Spleen (tissue), 11 donors: ENCODE results near the gene TLR6. TPM values are rescaled to one million over a fixed set of nuclear protein-coding genes. Genes with fewer than 3 reads are reported as not detected.

Experiments
- DNase-seq: peaks from one replicate; pipeline ENCODE4 v3.0.0-alpha.2; 2020
- H3K27ac ChIP-seq, 8 donors: fragments of 200-600 bp; sonication (generic) in 7 of 8; 1 replicate in 4 of 8; 2 replicates in 4 of 8; pipeline versions ENCODE4 v1.5.0 to v1.8.0; 2016 to 2021; ENCODE audit warnings: inconsistent platforms in 4 of 8, mild to moderate bottlenecking in 4 of 8, moderate library complexity in 1 of 8
- H3K27me3 ChIP-seq, 7 donors: fragments of 200-600 bp; sonication (generic) in 6 of 7; replicated peaks in 1 of 7; 1 replicate in 4 of 7; 2 replicates in 3 of 7; pipeline versions ENCODE4 v1.5.0 to v1.8.0; 2016 to 2021; ENCODE audit warnings: inconsistent platforms in 3 of 7, mild to moderate bottlenecking in 1 of 7
- H3K36me3 ChIP-seq, 6 donors: fragments of 200-600 bp; sonication (generic) in 5 of 6; 1 replicate in 4 of 6; 2 replicates in 2 of 6; pipeline versions ENCODE4 v1.5.0 to v1.8.0; 2016 to 2021; ENCODE audit warnings: inconsistent platforms in 2 of 6
- H3K4me1 ChIP-seq, 6 donors: fragments of 200-600 bp; sonication (generic) in 5 of 6; 1 replicate in 3 of 6; 2 replicates in 3 of 6; pipeline versions ENCODE4 v1.5.0 to v1.8.0; 2016 to 2021; ENCODE audit warnings: inconsistent platforms in 3 of 6
- H3K4me3 ChIP-seq, 8 donors: fragments of 200-600 bp; sonication (generic) in 7 of 8; 1 replicate in 4 of 8; 2 replicates in 4 of 8; pipeline versions ENCODE4 v1.5.0 to v1.8.0; 2016 to 2021; ENCODE audit warnings: inconsistent platforms in 4 of 8, mild to moderate bottlenecking in 4 of 8, moderate library complexity in 2 of 8
- H3K9me3 ChIP-seq, 8 donors: fragments of 200-600 bp; sonication (generic) in 7 of 8; 1 replicate in 4 of 8; 2 replicates in 4 of 8; pipeline versions ENCODE4 v1.5.0 to v1.8.0; 2016 to 2021; ENCODE audit warnings: inconsistent platforms in 4 of 8
- CTCF ChIP-seq, 11 experiments: fragments of 200-600 bp in 7 of 11; fragments of 450-650 bp in 4 of 11; sonication (generic) in 4 of 11; IDR thresholded peaks in 8 of 11; conservative IDR thresholded peaks in 3 of 11; 1 replicate in 7 of 11; 2 replicates in 4 of 11; pipeline versions ENCODE4 v1.4.0 to v1.8.0; 2016 to 2021; ENCODE audit warnings: antibody characterized with exemption in 11 of 11, inconsistent platforms in 4 of 11, mild to moderate bottlenecking in 1 of 11
- POLR2A ChIP-seq, 3 donors: fragments of 450-650 bp; IDR thresholded peaks; one replicate each; pipeline ENCODE4 v1.5.1; 2017; ENCODE audit warnings: antibody characterized with exemption in 3 of 3, mild to moderate bottlenecking in 1 of 3
- POLR2AphosphoS5 ChIP-seq, 3 donors: sonication (generic); formaldehyde crosslinking; IDR thresholded peaks; one replicate each; pipeline ENCODE4 v1.5.1; 2017; ENCODE audit warnings: antibody characterized with exemption in 3 of 3
- whole genome bisulfite sequencing, 5 donors: extraction: QIAGEN DNeasy Blood & Tissue Kit in 3 of 5; methylation state at CpG; one replicate each; pipeline versions ENCODE4 v1.1.5 to v1.1.7; 2013 to 2018; 5-methylcytosine and 5-hydroxymethylcytosine counted together
- intact Hi-C: fragments of 100-400 bp; cut with DNase I; formaldehyde crosslinking; loops from one replicate; pipeline ENCODE4 v1.15.0; 2023; ENCODE audit warnings: low total_unique reads
- polyA plus RNA-seq, 3 donors: library from polyadenylated mRNA; stranded (reverse); fragments of 200-250 nt; gene quantifications; one replicate each; pipeline ENCODE4 v1.2.1, GENCODE V29; 2013
- total RNA-seq, 7 donors: library from RNA; depleted of rRNA in 3 of 7; stranded (reverse); fragments of >200 nt in 3 of 7; fragmentation: NEBNext Ultra II Directional in 4 of 7; extraction: Animal tissue kit (Norgen Biotek cat#: 25700) in 4 of 7; gene quantifications; one replicate each; pipeline versions ENCODE4 v1.1.0 to v1.2.1, GENCODE V29; 2016 to 2021
- donor health status: healthy with polysubstance abuse.
- donor health status: DM: no; HTN: no; CAD: no; lungs with moderate emphysema.
- donor health status: DM: no; HTN: no; CAD: no.
- donor health status: Bipolar disorder and iron deficiency.
- donor health status: healthy.
- donor health status: DM: no; HTN: no; CAD: no.
- donor health status: DM: yes; HTN: yes; CAD: no.

The TLR6 gene
- total and polyA plus RNA-seq, 10 donors, result 5.5 to 55.1 (median 31.7) TPM

GRCh38 chr4:38884254-38884653 lies 27.6 kb upstream of the TLR6 start:
- Histone ChIP-seq H3K36me3 (peaks cover 0 to 31% (median 0%) of the 10 kb centered on the region in 6 donors), H3K27ac (no peak overlapping the region), H3K9me3 (no peaks in the 10 kb centered on the region), H3K27me3 (no peaks in the 10 kb centered on the region), H3K4me3 (no peak overlapping the region), H3K4me1 (peaks cover 0 to 6% (median under 1%) of the 10 kb centered on the region in 6 donors)
- WGBS, 5 donors, result 93 to 100% (median 96%) methylated on average over 4 of the region's 4 CpGs
- DNase-seq, result no peak
- no peak for TF ChIP-seq POLR2A (IDR thresholded peaks at IDR 0.05)
- TF ChIP-seq CTCF (IDR thresholded peaks at IDR 0.05 in 8 of 11, conservative IDR thresholded peaks at IDR 0.05 in 3 of 11), result no peak
- no peak for TF ChIP-seq POLR2AphosphoS5 (IDR thresholded peaks at IDR 0.05)
- intact Hi-C loops, result no loop called here

GRCh38 chr4:38876636-38877035 lies 20.0 kb upstream of the TLR6 start:
- peaks cover 0 to 11% (median 3%) of the 10 kb centered on the region in 6 donors for H3K4me1 ChIP-seq
- no peak for TF ChIP-seq POLR2A (IDR thresholded peaks at IDR 0.05)
- TF ChIP-seq POLR2AphosphoS5 (IDR thresholded peaks at IDR 0.05), result no peak
- no peak for TF ChIP-seq CTCF (IDR thresholded peaks at IDR 0.05 in 8 of 11, conservative IDR thresholded peaks at IDR 0.05 in 3 of 11)
- H3K27me3 ChIP-seq, result no peaks in the 10 kb centered on the region
- intact Hi-C loops, result no loop called here
- H3K4me3 ChIP-seq, result no peak overlapping the region
- H3K27ac ChIP-seq, result no peak overlapping the region
- H3K36me3 ChIP-seq, result peaks cover 0 to 37% (median 2%) of the 10 kb centered on the region in 6 donors
- 85 to 95% (median 93%) methylated on average over 2 of the region's 2 CpGs for WGBS, 5 donors
- DNase-seq, result no peak
- H3K9me3 ChIP-seq, result no peaks in the 10 kb centered on the region

GRCh38 chr4:38873290-38873944 lies 16.8 kb upstream of the TLR6 start:
- Histone ChIP-seq H3K4me1 (peaks cover 0 to 34% (median 19%) of the 10 kb centered on the region in 6 donors), H3K27me3 (peaks cover 0 to under 1% (median 0%) of the 10 kb centered on the region in 7 donors), H3K36me3 (peaks cover 0 to 10% (median 0%) of the 10 kb centered on the region in 6 donors), H3K4me3 (no peak overlapping the region), H3K27ac (peak overlapping the region in 6 of 8 donors; percentile 3 to 57 (median 36)), H3K9me3 (no peaks in the 10 kb centered on the region)
- no peak for DNase-seq
- TF ChIP-seq CTCF (IDR thresholded peaks at IDR 0.05 in 8 of 11, conservative IDR thresholded peaks at IDR 0.05 in 3 of 11) (no peak), POLR2AphosphoS5 (IDR thresholded peaks at IDR 0.05) (no peak), POLR2A (IDR thresholded peaks at IDR 0.05) (no peak)
- WGBS, 5 donors, result 58 to 71% (median 65%) methylated on average over 5 of the region's 5 CpGs
- intact Hi-C loops, result no loop called here

- peaks cover 0 to 4% (median 0%) of the 10 kb centered on the region in 6 donors for H3K36me3 ChIP-seq
- peaks cover 0 to 8% (median 0%) of the 10 kb centered on the region in 7 donors for H3K27me3 ChIP-seq
- H3K4me1 ChIP-seq, result peaks cover 0 to 41% (median 25%) of the 10 kb centered on the region in 6 donors
- DNase-seq, result no peak
- H3K27ac ChIP-seq, result peak overlapping the region in 6 of 8 donors; percentile 3 to 57 (median 36)
- H3K9me3 ChIP-seq, result no peaks in the 10 kb centered on the region
- TF ChIP-seq POLR2AphosphoS5 (IDR thresholded peaks at IDR 0.05) (no peak), CTCF (IDR thresholded peaks at IDR 0.05 in 8 of 11, conservative IDR thresholded peaks at IDR 0.05 in 3 of 11) (no peak), POLR2A (IDR thresholded peaks at IDR 0.05) (no peak)
- H3K4me3 ChIP-seq, result no peak overlapping the region
- intact Hi-C loops, result no loop called here
- 80 to 92% (median 90%) methylated on average over 5 of the region's 5 CpGs for WGBS, 5 donors
These were observed 16.0 kb upstream of the TLR6 start for GRCh38 chr4:38872620-38873019.
